T-cell (primary cell): ENCODE data around the gene OSGIN1. TPM values are rescaled to one million over a fixed set of nuclear protein-coding genes. Genes with fewer than 3 reads are reported as not detected.

Experiments used
- ATAC-seq, 4 experiments: fragments of 200-7000 bp in 3 of 4; fragments of 150-1000 bp in 1 of 4; cut with Tn5 transposase; replicated peaks in 1 of 4; 1 replicate in 3 of 4; 2 replicates in 1 of 4; pipeline ENCODE4 v1.10.0; 2021; ENCODE audit warnings: moderate library complexity in 3 of 4, mild to moderate bottlenecking in 2 of 4, moderate number of reproducible peaks in 1 of 4
- CTCF ChIA-PET, 2 donors: fragments of 300-600 bp; sonication (Branson Sonifier 250); formaldehyde crosslinking; loops; one replicate each; lab custom pipeline; 2022; ENCODE audit warnings: antibody characterized with exemption in 2 of 2; lab: Charles Lee
- POLR2A ChIA-PET, 2 donors: fragments of 300-600 bp; sonication (Branson Sonifier 250); formaldehyde crosslinking; loops; one replicate each; lab custom pipeline; 2022; ENCODE audit warnings: antibody characterized with exemption in 2 of 2; lab: Charles Lee
- DNase-seq, 35 experiments: peaks; one replicate each; pipeline versions ENCODE4 v3.0.0 to v3.0.0-alpha.2; 2013 to 2023
- H3K27ac ChIP-seq: one replicate; pipeline ENCODE4 v1.5.1; 2013; ENCODE audit warnings: low read length
- H3K27me3 ChIP-seq, 2 experiments: replicated peaks in 1 of 2; 1 replicate in 1 of 2; 2 replicates in 1 of 2; pipeline versions ENCODE4 v1.6.1 to v1.7.0; 2013; ENCODE audit warnings: low read length in 1 of 2, mixed read lengths in 1 of 2; ENCODE audit not compliant: control insufficient read depth in 2 of 2, insufficient read depth in 2 of 2; ENCODE audit errors: extremely low read depth in 1 of 2
- H3K36me3 ChIP-seq, 2 donors: 1 replicate in 1 of 2; 2 replicates in 1 of 2; pipeline versions ENCODE4 v1.6.1 to v1.7.0; 2013; ENCODE audit warnings: low read length in 1 of 2; ENCODE audit not compliant: control insufficient read depth in 2 of 2, insufficient read depth in 1 of 2; ENCODE audit errors: extremely low read depth in 1 of 2
- H3K4me1 ChIP-seq, 2 experiments: 1 replicate in 1 of 2; 2 replicates in 1 of 2; pipeline versions ENCODE4 v1.6.1 to v1.7.0; 2013; ENCODE audit warnings: low read length in 2 of 2, mixed read lengths in 1 of 2; ENCODE audit not compliant: insufficient read depth in 2 of 2, control insufficient read depth in 1 of 2; ENCODE audit errors: extremely low read depth in 1 of 2
- H3K4me3 ChIP-seq, 2 donors: 1 replicate in 1 of 2; 2 replicates in 1 of 2; pipeline versions ENCODE4 v1.5.1 to v1.7.0; 2013; ENCODE audit warnings: mild to moderate bottlenecking in 2 of 2, low read length in 1 of 2, moderate library complexity in 1 of 2; ENCODE audit not compliant: control insufficient read depth in 1 of 2; ENCODE audit errors: extremely low read depth in 1 of 2
- H3K9me3 ChIP-seq: 2 replicates; pipeline ENCODE4 v1.7.0; 2013
- H3K27ac Mint-ChIP-seq, 2 donors: one replicate each; pipeline ENCODE4 v1.8.0; 2020 to 2021; ENCODE audit warnings: mild to moderate bottlenecking in 2 of 2, mixed read lengths in 2 of 2
- H3K27me3 Mint-ChIP-seq, 2 donors: one replicate each; pipeline ENCODE4 v1.8.0; 2021 to 2022; ENCODE audit warnings: mixed read lengths in 2 of 2
- H3K36me3 Mint-ChIP-seq: one replicate; pipeline ENCODE4 v1.8.0; 2021; ENCODE audit warnings: mixed read lengths
- H3K4me1 Mint-ChIP-seq, 3 donors: one replicate each; pipeline ENCODE4 v1.8.0; 2020 to 2022; ENCODE audit warnings: mixed read lengths in 3 of 3, mild to moderate bottlenecking in 1 of 3
- H3K4me3 Mint-ChIP-seq, 3 donors: one replicate each; pipeline ENCODE4 v1.8.0; 2020 to 2022; ENCODE audit warnings: mild to moderate bottlenecking in 3 of 3, mixed read lengths in 3 of 3, moderate library complexity in 3 of 3
- H3K9me3 Mint-ChIP-seq, 3 donors: one replicate each; pipeline ENCODE4 v1.8.0; 2020 to 2022; ENCODE audit warnings: mixed read lengths in 3 of 3
- WGBS: methylation state at CpG from one replicate; pipeline ENCODE4 v1.1.5; 2013; ENCODE audit warnings: missing lambda C conversion rate; ENCODE audit not compliant: insufficient coverage; 5-methylcytosine and 5-hydroxymethylcytosine counted together
- total RNA-seq, 35 experiments: library from RNA in 6 of 35; stranded (reverse) in 6 of 35; fragments of 120-200 nt in 1 of 35; gene quantifications; one replicate each; pipeline versions ENCODE4 v1.2.1 to v1.2.4 and lab custom pipeline; 2013 to 2026

Gene OSGIN1
- total RNA-seq, 5 donors from 2014 or later (not counting 1 experiment from before 2014, with no cell fraction given): 0.41 to 2.8 (median 1.1) TPM

GRCh38 chr16:83970430-83970815 lies 17.4 kb downstream of the OSGIN1 start:
- Histone ChIP-seq H3K36me3 (no peaks in the 10 kb centered on the region), H3K4me3 (no peak overlapping the region), H3K27ac (no peak overlapping the region), H3K27me3 (peaks cover 0 to 62% of the 10 kb centered on the region in 2 experiments), H3K4me1 (peaks cover 0 to 3% of the 10 kb centered on the region in 2 experiments), H3K9me3 (no peaks in the 10 kb centered on the region)
- ATAC-seq (no peak), DNase-seq (no peak)
- Mint-ChIP-seq H3K4me1 (peaks cover 0 to 7% (median 2%) of the 10 kb centered on the region in 3 donors), H3K27me3 (peaks cover 15 to 38% of the 10 kb centered on the region in 2 donors), H3K27ac (no peak overlapping the region), H3K36me3 (no peaks in the 10 kb centered on the region), H3K4me3 (no peak overlapping the region), H3K9me3 (no peaks in the 10 kb centered on the region)
- 67% methylated on average over 1 of the region's 6 CpGs for WGBS
- ChIA-PET CTCF (no interaction called here), POLR2A (no interaction called here)

- Mint-ChIP-seq H3K36me3 (no peaks in the 10 kb centered on the region), H3K4me3 (no peak overlapping the region), H3K9me3 (no peaks in the 10 kb centered on the region), H3K27ac (no peak overlapping the region), H3K4me1 (peaks cover 0 to 7% (median 2%) of the 10 kb centered on the region in 3 donors), H3K27me3 (peaks cover 18 to 40% of the 10 kb centered on the region in 2 donors)
- Histone ChIP-seq H3K27ac (no peak overlapping the region), H3K4me3 (no peak overlapping the region), H3K9me3 (no peaks in the 10 kb centered on the region), H3K27me3 (peaks cover 0 to 66% of the 10 kb centered on the region in 2 experiments), H3K36me3 (no peaks in the 10 kb centered on the region), H3K4me1 (peaks cover 0 to 3% of the 10 kb centered on the region in 2 experiments)
- DNase-seq (no peak), ATAC-seq (no peak)
- 70% methylated on average over 20 of the region's 27 CpGs for WGBS
- CTCF ChIA-PET: no interaction called here
- POLR2A ChIA-PET: no interaction called here
Measured at GRCh38 chr16:83971165-83972130, 18.4 kb downstream of the OSGIN1 start.

GRCh38 chr16:83972256-83973008 lies 19.4 kb downstream of the OSGIN1 start:
- H3K27ac Mint-ChIP-seq: no peak overlapping the region
- 79% methylated on average over 16 of the region's 19 CpGs for WGBS

GRCh38 chr16:83973077-83973476 lies 20.0 kb downstream of the OSGIN1 start:
- WGBS: 76% methylated on average over 5 of the region's 10 CpGs
- Histone ChIP-seq H3K27me3 (peaks cover 0 to 64% of the 10 kb centered on the region in 2 experiments), H3K9me3 (no peaks in the 10 kb centered on the region), H3K4me3 (no peak overlapping the region), H3K4me1 (peaks cover 0 to 3% of the 10 kb centered on the region in 2 experiments), H3K36me3 (no peaks in the 10 kb centered on the region), H3K27ac (no peak overlapping the region)
- POLR2A ChIA-PET: no interaction called here
- no peak overlapping the region for H3K27ac Mint-ChIP-seq
- no peaks in the 10 kb centered on the region for H3K36me3 Mint-ChIP-seq
- H3K4me3 Mint-ChIP-seq: no peak overlapping the region
- DNase-seq (no peak), ATAC-seq (no peak)
- H3K27me3 Mint-ChIP-seq: peaks cover 17 to 37% of the 10 kb centered on the region in 2 donors
- H3K4me1 Mint-ChIP-seq: peaks cover 0 to 4% (median 0%) of the 10 kb centered on the region in 3 donors
- CTCF ChIA-PET: no interaction called here
- H3K9me3 Mint-ChIP-seq: peaks cover 0 to 2% (median 2%) of the 10 kb centered on the region in 3 donors

More at GRCh38 chr16:83972256-83973008, 19.4 kb downstream of the OSGIN1 start:
- ChIA-PET POLR2A (no interaction called here), CTCF (no interaction called here)
- Mint-ChIP-seq H3K36me3 (no peaks in the 10 kb centered on the region), H3K27me3 (peaks cover 21 to 40% of the 10 kb centered on the region in 2 donors), H3K4me3 (no peak overlapping the region), H3K4me1 (peaks cover 0 to 7% (median 2%) of the 10 kb centered on the region in 3 donors), H3K9me3 (no peaks in the 10 kb centered on the region)
- Histone ChIP-seq H3K4me1 (peaks cover 0 to 3% of the 10 kb centered on the region in 2 experiments), H3K27ac (no peak overlapping the region), H3K27me3 (peaks cover 0 to 66% of the 10 kb centered on the region in 2 experiments), H3K4me3 (no peak overlapping the region), H3K9me3 (no peaks in the 10 kb centered on the region), H3K36me3 (no peaks in the 10 kb centered on the region)
- ATAC-seq (no peak), DNase-seq (no peak)

GRCh38 chr16:83973581-83974385 lies 20.7 kb downstream of the OSGIN1 start:
- no peak for ATAC-seq
- Histone ChIP-seq H3K4me1 (peaks cover 0 to 3% of the 10 kb centered on the region in 2 experiments), H3K36me3 (no peaks in the 10 kb centered on the region), H3K27me3 (peaks cover 0 to 67% of the 10 kb centered on the region in 2 experiments), H3K4me3 (no peak overlapping the region), H3K9me3 (no peaks in the 10 kb centered on the region), H3K27ac (no peak overlapping the region)
- ChIA-PET POLR2A (no interaction called here), CTCF (no interaction called here)
- Mint-ChIP-seq H3K36me3 (no peaks in the 10 kb centered on the region), H3K9me3 (peaks cover 0 to 9% (median 8%) of the 10 kb centered on the region in 3 donors), H3K4me1 (peaks cover 0 to 4% (median 0%) of the 10 kb centered on the region in 3 donors), H3K27ac (no peak overlapping the region), H3K27me3 (peaks cover 17 to 37% of the 10 kb centered on the region in 2 donors), H3K4me3 (no peak overlapping the region)
- WGBS: 73% methylated on average over 15 of the region's 22 CpGs
- no peak for DNase-seq
